ENCODE results near the gene RLN1. TPM values are rescaled to one million over a fixed set of nuclear protein-coding genes. Genes with fewer than 3 reads are reported as not detected.

The RLN1 gene
- total and polyA plus RNA-seq, 10 donors, result 0.30 to 1.1 (median 0.52) TPM; not detected in 5

- H3K9me3 ChIP-seq, result peaks cover 0 to 14% (median 0%) of the 10 kb centered on the region in 8 donors
- H3K27me3 ChIP-seq (replicated peaks in 1 of 7), result no peaks in the 10 kb centered on the region
- WGBS, 5 donors, result 15 to 35% (median 18%) methylated on average over 4 of the region's 4 CpGs
- H3K4me3 ChIP-seq, result no peak overlapping the region
- DNase-seq, result no peak
- no peak for TF ChIP-seq POLR2A (IDR thresholded peaks at IDR 0.05)
- TF ChIP-seq CTCF (IDR thresholded peaks at IDR 0.05 in 8 of 11, conservative IDR thresholded peaks at IDR 0.05 in 3 of 11), result no peak
- TF ChIP-seq POLR2AphosphoS5 (IDR thresholded peaks at IDR 0.05), result no peak
- peaks cover 0 to 12% (median 4%) of the 10 kb centered on the region in 6 donors for H3K4me1 ChIP-seq
- no peak overlapping the region for H3K27ac ChIP-seq
- H3K36me3 ChIP-seq, result no peaks in the 10 kb centered on the region
- intact Hi-C loops (cut with DNase I; ENCODE audit: low total_unique reads), result no loop called here
These were observed 38.1 kb downstream of the RLN1 start for GRCh38 chr9:5301544-5301943.

GRCh38 chr9:5292141-5292540, 47.5 kb downstream of the RLN1 start:
- Histone ChIP-seq H3K4me3 (no peak overlapping the region), H3K36me3 (no peaks in the 10 kb centered on the region), H3K27ac (no peak overlapping the region), H3K27me3 (replicated peaks in 1 of 7) (no peaks in the 10 kb centered on the region), H3K4me1 (no peaks in the 10 kb centered on the region), H3K9me3 (peaks cover 0 to 18% (median 4%) of the 10 kb centered on the region in 8 donors)
- intact Hi-C loops (cut with DNase I; ENCODE audit: low total_unique reads), result no loop called here
- no peak for DNase-seq
- 91 to 95% (median 91%) methylated on average over 1 of the region's 1 CpG for WGBS, 5 donors
- TF ChIP-seq POLR2AphosphoS5 (IDR thresholded peaks at IDR 0.05), result no peak
- TF ChIP-seq POLR2A (IDR thresholded peaks at IDR 0.05), result no peak
- no peak for TF ChIP-seq CTCF (IDR thresholded peaks at IDR 0.05 in 8 of 11, conservative IDR thresholded peaks at IDR 0.05 in 3 of 11)

- H3K27ac ChIP-seq, result no peak overlapping the region
- H3K27me3 ChIP-seq (replicated peaks in 1 of 7), result no peaks in the 10 kb centered on the region
- peaks cover 0 to 11% (median 0%) of the 10 kb centered on the region in 8 donors for H3K9me3 ChIP-seq
- no peaks in the 10 kb centered on the region for H3K36me3 ChIP-seq
- intact Hi-C loops (cut with DNase I; ENCODE audit: low total_unique reads), result no loop called here
- H3K4me1 ChIP-seq, result no peaks in the 10 kb centered on the region
- TF ChIP-seq POLR2AphosphoS5 (IDR thresholded peaks at IDR 0.05), result no peak
- no peak for TF ChIP-seq CTCF (IDR thresholded peaks at IDR 0.05 in 8 of 11, conservative IDR thresholded peaks at IDR 0.05 in 3 of 11)
- TF ChIP-seq POLR2A (IDR thresholded peaks at IDR 0.05), result no peak
- H3K4me3 ChIP-seq, result no peak overlapping the region
- WGBS, 5 donors, result 6 to 86% (median 80%) methylated on average over 1 of the region's 1 CpG
- no peak for DNase-seq
These were observed 51.1 kb downstream of the RLN1 start for GRCh38 chr9:5288591-5288990.

- intact Hi-C loops (cut with DNase I; ENCODE audit: low total_unique reads), result no loop called here
- H3K36me3 ChIP-seq, result no peaks in the 10 kb centered on the region
- no peak overlapping the region for H3K27ac ChIP-seq
These were observed 53.4 kb downstream of the RLN1 start for GRCh38 chr9:5286262-5286661.

More at GRCh38 chr9:5286262-5286661, 53.4 kb downstream of the RLN1 start:
- DNase-seq, result no peak
- H3K4me1 ChIP-seq, result no peaks in the 10 kb centered on the region
- no peak overlapping the region for H3K4me3 ChIP-seq
- peaks cover 0 to 11% (median 0%) of the 10 kb centered on the region in 8 donors for H3K9me3 ChIP-seq
- H3K27me3 ChIP-seq (replicated peaks in 1 of 7), result no peaks in the 10 kb centered on the region
- no peak for TF ChIP-seq CTCF (IDR thresholded peaks at IDR 0.05 in 8 of 11, conservative IDR thresholded peaks at IDR 0.05 in 3 of 11)
- no peak for TF ChIP-seq POLR2A (IDR thresholded peaks at IDR 0.05)
- no peak for TF ChIP-seq POLR2AphosphoS5 (IDR thresholded peaks at IDR 0.05)

Small RNA genes lying within 50 kb of the gene (small RNA-seq; reads per million reads assigned to genes)
- gene AL135786.1 (0 reads per million in 4 donors), gene HMGN2P31 (0 reads per million in 4 donors)

Other genes starting within 250 kb of the RLN1 start
- gene INSL6, start 154.2 kb downstream of the RLN1 start, total RNA-seq, result not detected
- gene INSL6, start 154.2 kb downstream of the RLN1 start, polyA plus RNA-seq, result not detected
- gene INSL4, start 108.5 kb downstream of the RLN1 start, total RNA-seq, result not detected
- gene INSL4, start 108.5 kb downstream of the RLN1 start, polyA plus RNA-seq, result not detected
- 1 to 10 TPM in 1 of 7 donors, under 1 TPM in 2, not detected in 4; 0.43 to 1.4 (median 0.51) TPM for gene RLN2, start 35.2 kb downstream of the RLN1 start, total RNA-seq
- gene RLN2, start 35.2 kb downstream of the RLN1 start, polyA plus RNA-seq, result 1 to 10 TPM in 2 of 3 donors, under 1 TPM in 1; 0.65 to 2.5 (median 1.9) TPM
- gene PLGRKT, start 98.0 kb upstream of the RLN1 start, total RNA-seq, result 10 to 100 TPM; 12.8 to 20.7 (median 17.5) TPM
- 10 to 100 TPM; 15.5 to 27.9 (median 21.3) TPM for gene PLGRKT, start 98.0 kb upstream of the RLN1 start, polyA plus RNA-seq
- gene CD274, start 110.7 kb upstream of the RLN1 start, total RNA-seq, result 10 to 100 TPM; 24.2 to 34.8 (median 28.1) TPM
- 1 to 10 TPM; 1.8 to 6.1 (median 1.9) TPM for gene CD274, start 110.7 kb upstream of the RLN1 start, polyA plus RNA-seq
- 10 to 100 TPM; 12.0 to 29.3 (median 21.4) TPM for gene PDCD1LG2, start 170.7 kb upstream of the RLN1 start, total RNA-seq
- 1 to 10 TPM; 2.0 to 3.0 (median 2.6) TPM for gene PDCD1LG2, start 170.7 kb upstream of the RLN1 start, polyA plus RNA-seq

All from spleen (tissue), 11 donors.